GM18499 (cell line): ENCODE measurements around the gene UTF1.

Experiments used
- ATAC-seq: cut with Tn5 transposase; IDR thresholded peaks from one replicate; pipeline ENCODE4 v1.9.1; 2021; ENCODE audit warnings: moderate number of reproducible peaks; ENCODE audit not compliant: insufficient read depth, unreplicated experiment

Gene UTF1

GRCh38 chr10:133196221-133196915 lies 33.6 kb upstream of the UTF1 start:
- ATAC-seq: no peak

DNA sequence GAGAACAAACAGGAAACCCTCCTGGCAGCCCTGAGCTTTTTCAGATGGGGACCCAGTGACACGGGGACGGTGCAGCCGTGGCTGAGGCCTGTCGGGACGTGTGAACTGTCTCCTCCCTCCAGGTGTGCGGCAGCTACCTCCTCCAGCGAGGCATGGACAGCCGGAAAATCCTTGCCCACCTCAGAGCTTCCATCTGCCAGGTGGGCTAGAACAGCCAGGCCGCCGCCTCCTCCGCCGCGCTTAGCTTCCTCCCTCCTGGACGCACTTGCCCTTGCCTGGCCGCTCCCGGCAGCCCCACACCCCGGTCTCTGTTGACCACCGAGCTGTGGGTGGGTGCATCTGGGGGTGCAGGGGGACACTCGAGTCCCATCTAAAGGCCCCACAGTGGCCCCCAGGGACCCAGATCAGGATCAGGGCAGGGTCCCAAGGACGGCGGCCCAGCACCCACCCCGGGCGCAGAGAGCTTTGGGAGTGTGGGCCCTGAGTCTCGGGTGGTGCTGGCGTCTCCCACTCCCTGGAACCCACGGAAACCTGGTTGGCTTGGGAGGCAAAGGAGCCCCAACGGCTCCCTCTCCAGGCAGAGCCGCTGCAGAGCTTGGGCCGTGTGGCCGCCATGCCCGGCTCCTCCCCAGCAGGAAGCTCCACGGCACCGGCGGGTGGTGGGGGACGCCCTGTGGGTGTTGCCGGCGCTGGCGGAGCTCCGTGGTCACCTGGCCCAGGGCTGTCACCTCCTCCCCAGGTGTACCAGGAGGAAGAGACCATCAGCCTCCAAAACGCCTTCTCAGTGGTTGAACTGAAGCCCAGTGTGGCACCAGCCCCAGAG lies 32.9 kb upstream of the UTF1 start:
- ATAC-seq: no peak

DNA sequence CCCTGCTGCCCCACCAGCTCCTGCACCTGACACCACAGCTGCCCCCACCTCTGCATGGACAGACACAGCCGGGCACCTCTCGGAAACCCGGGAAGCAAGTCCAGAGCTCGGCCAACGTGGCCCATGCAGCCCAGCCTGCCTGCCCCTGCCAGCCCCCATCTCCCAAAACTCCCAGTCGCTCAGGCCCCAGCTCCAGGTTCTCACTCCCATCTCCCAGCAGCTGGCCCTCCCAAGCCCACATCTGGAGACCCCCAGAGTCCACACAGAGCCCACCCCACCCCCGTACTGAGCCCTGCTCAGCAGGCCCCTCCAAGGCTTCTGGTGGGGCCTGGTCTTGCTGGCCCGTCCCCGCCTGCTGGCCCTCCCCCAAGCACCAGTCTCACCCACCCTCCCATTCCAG lies 32.2 kb upstream of the UTF1 start:
- ATAC-seq: no peak

DNA sequence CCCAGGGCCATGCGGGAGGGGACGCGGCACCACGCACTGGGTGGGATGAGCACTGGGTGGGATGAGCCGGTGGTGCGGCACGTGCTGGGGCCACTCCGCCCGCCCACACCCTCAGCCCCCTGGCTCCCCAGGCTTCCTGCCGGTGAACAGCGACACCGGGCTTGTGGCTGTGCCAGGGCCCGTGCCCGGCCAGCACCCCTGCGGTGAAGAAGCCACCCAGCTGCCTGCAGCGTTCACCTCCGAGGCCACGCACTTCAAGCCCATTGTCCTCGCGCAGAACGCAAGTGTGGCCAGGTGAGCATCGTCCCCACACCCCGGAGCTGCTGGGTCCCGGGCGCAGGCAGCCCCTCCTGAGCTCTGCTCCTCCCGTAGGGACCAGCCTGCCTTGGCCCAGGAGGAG lies 31.8 kb upstream of the UTF1 start:
- no peak for ATAC-seq

DNA sequence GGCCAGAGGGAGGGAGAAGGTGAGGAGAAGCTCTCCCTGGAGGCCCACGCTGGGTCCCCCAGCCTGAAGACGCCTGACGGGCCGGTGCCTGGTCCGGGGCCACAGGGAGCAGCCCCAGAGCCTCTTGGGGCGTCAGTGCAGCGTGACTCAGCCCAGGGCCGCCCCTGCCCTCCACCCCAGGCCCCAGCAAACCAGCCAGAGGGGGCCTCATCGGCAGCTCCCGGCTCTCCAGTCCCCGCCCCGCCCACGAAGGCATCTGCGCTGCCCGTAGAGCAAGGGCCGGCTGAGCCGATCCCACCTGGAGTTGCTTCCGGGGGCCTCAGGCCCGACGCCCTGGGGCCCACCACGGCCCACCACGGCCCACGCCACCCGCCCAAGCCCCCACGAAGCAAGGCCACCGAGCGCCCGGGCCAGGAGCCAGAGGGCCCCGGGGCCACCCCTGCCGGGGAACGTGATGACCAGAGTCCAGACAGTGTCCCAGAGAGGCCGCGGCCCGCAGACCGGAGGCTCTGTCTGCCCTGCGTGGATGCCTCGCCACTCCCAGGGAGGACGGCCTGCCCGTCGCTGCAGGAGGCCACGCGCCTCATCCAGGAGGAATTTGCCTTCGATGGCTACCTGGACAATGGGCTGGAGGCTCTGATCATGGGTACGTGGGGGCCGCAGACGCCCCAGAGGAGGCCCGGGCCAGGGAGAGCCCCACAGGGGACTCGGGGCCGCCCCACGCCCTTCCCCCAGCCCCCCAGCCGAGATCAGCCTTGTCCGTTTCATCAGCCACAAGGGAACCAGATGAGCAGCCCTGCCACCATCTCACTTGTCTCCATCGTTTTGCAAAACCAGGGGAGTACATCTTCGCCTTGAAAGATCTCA lies 31.2 kb upstream of the UTF1 start:
- no peak for ATAC-seq

GRCh38 chr10:133199488-133199885 lies 30.5 kb upstream of the UTF1 start:
- ATAC-seq: no peak

DNA sequence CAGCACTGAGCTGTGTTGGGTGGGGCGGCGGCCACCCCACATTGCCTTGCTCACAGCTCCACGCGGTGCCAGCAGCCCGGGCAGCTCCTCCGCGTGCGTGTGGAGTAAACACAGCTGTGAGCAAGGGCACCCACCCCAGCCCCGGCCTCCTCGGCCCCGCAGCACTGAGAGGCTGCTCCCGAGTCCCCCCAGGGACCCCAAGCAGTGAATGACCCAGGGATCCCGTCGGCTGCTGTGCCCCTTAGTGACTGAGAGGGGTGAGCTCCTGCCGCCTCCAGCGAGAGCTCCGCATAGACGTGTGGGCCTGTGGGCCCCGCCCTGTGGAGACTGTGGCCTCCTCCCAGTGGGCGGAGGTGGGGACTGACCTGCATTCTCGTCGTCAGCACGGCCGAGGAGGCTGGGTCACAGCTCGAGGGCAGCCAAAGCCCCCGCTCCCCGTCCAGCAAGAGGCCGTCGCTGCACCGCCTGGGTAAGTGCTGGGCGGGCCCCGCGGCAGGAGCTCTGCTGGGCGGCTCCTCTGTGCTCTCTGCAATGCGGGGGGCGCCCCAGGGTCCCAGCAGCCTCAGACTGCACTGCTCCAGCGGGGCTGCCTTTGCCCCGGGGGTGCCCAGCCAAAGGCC lies 29.9 kb upstream of the UTF1 start:
- no peak for ATAC-seq

DNA sequence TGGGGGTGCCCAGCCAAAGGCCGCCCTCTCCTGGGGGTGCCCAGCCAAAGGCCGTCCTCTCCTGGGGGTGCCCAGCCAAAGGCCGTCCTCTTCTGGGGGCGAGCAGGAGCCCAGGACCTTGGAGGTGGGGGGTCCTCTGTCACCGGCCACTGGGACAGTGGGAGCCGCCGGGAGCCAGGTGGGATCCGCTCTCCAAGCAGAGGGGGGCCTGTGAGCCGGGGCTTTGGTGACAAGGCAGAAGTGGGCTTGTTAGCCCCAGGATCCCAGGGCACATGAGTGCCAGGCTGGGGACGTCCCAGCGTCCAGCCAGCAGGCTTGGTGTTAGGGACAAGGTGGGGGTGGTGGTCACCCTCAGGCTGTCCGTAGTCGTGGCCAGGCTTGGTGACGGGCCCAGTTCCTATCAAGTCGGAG lies 29.4 kb upstream of the UTF1 start:
- no peak for ATAC-seq

- ATAC-seq: no peak
These were observed 28.7 kb upstream of the UTF1 start for GRCh38 chr10:133201151-133201947.

- no peak for ATAC-seq
These were observed 27.9 kb upstream of the UTF1 start for GRCh38 chr10:133201948-133202725.

DNA sequence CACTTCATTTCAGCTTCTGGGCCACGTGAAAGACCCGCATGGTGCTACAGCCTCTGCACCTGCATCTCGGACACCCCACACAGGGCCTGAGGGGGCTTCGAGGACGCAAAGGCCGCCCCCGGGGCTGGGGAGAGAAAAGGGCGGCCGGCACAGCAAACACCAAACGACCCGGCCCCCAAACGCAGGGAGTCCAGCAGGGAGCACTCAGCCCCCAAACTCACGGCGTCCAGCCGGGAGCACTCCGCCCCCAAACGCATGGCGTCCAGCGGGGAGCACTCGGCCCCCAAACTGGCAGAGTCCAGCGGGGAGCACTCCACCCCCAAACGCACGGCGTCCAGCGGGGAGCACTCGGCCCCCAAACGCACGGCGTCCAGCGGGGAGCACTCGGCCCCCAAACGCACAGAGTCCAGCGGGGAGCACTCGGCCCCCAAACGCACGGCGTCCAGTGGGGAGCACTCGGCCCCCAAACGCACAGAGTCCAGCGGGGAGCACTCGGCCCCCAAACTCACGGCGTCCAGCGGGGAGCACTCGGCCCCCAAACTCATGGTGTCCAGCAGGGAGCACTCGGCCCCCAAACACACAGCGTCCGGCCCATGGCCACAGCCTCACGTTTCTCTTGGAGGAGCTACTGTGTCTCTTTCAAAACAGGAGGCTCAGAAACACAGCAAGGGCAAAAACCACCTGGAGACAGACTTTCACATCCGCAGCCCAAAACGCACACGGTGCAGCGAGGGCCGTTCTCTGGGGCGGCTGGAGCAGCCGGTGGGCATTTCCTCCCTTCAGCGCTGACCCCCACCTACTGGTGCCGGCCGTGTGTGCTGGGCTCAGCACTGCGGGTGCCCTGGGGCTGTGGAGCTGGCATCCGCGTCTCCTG lies 27.0 kb upstream of the UTF1 start:
- ATAC-seq: no peak

DNA sequence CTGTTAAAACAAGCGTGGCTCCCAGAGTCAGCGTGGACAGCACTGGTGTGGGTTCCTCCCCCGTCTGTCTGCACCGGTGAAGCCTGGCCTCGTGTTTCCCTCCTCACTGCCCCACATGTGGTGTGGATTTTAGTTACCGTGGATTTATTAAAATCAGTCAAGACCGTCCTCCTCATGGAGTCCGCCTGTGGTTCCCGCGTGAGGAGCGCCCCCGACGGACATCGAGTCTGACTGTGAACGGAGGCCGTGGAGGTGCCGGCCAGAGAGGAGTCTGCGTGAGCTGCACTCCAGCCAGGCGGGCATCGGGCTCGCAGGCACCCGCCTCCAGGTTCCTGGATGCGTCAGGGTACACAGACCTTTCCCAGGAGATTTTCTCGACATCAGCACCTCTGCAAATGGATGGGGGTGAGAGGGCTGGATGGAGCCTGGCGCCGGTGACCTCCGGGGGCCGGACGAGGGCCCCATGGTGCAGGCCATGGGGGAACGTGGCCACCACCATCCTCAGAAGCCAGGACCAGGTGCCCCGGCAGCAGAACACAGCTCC lies 26.3 kb upstream of the UTF1 start:
- ATAC-seq: no peak

DNA sequence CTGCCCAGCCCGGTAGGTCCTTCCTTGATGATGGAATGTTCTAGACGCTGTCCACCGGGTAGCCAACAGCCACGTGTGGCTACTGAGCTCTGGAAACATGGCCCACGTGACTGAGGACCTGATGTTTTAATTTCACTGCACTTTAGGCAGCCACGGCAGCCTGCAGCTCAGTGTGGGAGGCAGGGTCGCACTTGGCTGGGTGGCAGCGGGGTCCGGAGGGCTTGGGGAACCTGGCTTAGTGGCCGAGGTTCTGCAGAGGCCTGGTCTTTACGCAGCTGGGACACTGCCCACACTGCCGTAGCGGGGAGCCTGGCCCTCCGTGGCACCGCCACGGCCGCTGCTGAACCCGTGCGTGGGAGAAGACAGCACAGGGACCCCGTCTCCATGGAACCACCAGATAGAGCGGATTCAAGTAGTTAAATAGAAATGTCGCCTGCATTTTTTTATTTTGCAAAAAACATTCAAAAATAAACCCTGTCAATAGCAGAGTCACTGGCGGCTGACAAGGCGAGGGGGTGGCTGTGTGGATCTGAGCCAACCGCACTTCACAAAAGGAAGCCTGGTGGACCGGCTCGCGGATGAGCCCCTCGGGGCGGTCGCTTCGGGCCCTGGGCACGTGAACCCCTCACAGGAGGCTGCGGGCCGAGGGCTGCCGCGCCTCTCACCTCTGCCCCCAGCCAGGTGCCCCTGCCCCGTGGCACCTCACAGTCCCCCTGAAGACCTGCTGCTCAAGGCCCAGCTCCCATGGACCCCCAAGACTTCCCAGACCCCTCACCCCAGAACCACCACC lies 25.6 kb upstream of the UTF1 start:
- ATAC-seq: no peak

- ATAC-seq: no peak
These were observed 24.9 kb upstream of the UTF1 start for GRCh38 chr10:133205146-133205545.

DNA sequence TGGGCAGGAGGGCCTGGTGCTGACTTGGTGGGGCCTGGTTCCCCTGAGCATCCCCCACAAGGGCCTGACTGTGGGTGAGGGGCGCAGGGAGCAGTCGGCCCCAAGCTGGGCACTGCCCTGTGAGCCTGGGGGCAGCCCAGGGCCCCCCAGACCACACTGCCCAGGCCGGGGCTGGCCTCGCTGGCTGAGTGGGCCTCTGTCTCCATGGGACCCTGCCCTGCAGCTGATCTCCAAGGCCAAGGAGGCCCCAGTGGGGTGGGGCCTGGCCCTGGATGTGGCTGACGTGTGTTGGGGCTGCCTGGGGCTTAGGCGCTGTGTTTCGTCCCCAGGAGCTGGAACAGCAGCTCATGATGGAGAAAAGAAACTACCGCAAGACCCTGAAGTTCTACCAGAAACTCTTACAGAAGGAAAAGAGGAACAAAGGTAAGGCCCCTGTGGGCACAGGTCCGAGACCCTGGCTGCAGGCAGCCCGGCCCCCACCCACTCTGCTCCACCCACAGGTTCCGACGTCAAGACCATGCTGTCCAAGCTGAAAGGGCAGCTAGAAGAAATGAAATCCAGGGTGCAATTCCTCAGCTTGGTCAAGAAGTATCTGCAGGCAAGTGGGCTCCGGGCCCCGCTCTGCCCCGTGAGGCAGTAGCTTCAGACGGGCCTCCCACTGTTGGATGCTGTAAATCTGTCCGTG lies 23.5 kb upstream of the UTF1 start:
- ATAC-seq: no peak

GRCh38 chr10:133207041-133207600 lies 22.9 kb upstream of the UTF1 start:
- ATAC-seq: no peak
